Measurements from ENCODE around the gene LETM1.
"Not testable (repeated sequence)": the region's sequence is repeated elsewhere in the genome, so short reads cannot be mapped to it uniquely, and the experiment has no call there.

LETM1 gene

GRCh38 chr4:1852904-1853623 is 2.9 kb downstream of the LETM1 start:
- DNase-seq (ENCODE audit: extremely low read depth in 1 of 2, low read depth in 1 of 2), result no peak

- no peak for DNase-seq (ENCODE audit: extremely low read depth in 1 of 2, low read depth in 1 of 2)
Observed at GRCh38 chr4:1851575-1852410, 4.2 kb downstream of the LETM1 start.

- DNase-seq (ENCODE audit: extremely low read depth in 1 of 2, low read depth in 1 of 2), result no peak
Observed at GRCh38 chr4:1851160-1851559, 4.8 kb downstream of the LETM1 start.

GRCh38 chr4:1850276-1850675 is 5.7 kb downstream of the LETM1 start:
- no peak for DNase-seq (ENCODE audit: extremely low read depth in 1 of 2, low read depth in 1 of 2)

- no peak for DNase-seq (ENCODE audit: extremely low read depth in 1 of 2, low read depth in 1 of 2)
Observed at GRCh38 chr4:1846580-1846979, 9.4 kb downstream of the LETM1 start.

GRCh38 chr4:1844618-1845017 is 11.3 kb downstream of the LETM1 start:
- not testable (repeated sequence) for DNase-seq (ENCODE audit: extremely low read depth in 1 of 2, low read depth in 1 of 2)

GRCh38 chr4:1843852-1844251 is 12.1 kb downstream of the LETM1 start:
- no peak for DNase-seq (ENCODE audit: extremely low read depth in 1 of 2, low read depth in 1 of 2)

- no peak for DNase-seq (ENCODE audit: extremely low read depth in 1 of 2, low read depth in 1 of 2)
Observed at GRCh38 chr4:1842993-1843448, 12.9 kb downstream of the LETM1 start.

GRCh38 chr4:1842339-1842895 is 13.5 kb downstream of the LETM1 start:
- no peak for DNase-seq (ENCODE audit: extremely low read depth in 1 of 2, low read depth in 1 of 2)

- no peak for DNase-seq (ENCODE audit: extremely low read depth in 1 of 2, low read depth in 1 of 2)
Observed at GRCh38 chr4:1841887-1842210, 14.1 kb downstream of the LETM1 start.

GRCh38 chr4:1841201-1841886 is 14.6 kb downstream of the LETM1 start:
- DNase-seq (ENCODE audit: extremely low read depth in 1 of 2, low read depth in 1 of 2), result no peak

GRCh38 chr4:1839282-1839681 is 16.7 kb downstream of the LETM1 start:
- no peak for DNase-seq (ENCODE audit: extremely low read depth in 1 of 2, low read depth in 1 of 2)

- no peak for DNase-seq (ENCODE audit: extremely low read depth in 1 of 2, low read depth in 1 of 2)
Observed at GRCh38 chr4:1837069-1837468, 18.9 kb downstream of the LETM1 start.

- DNase-seq (ENCODE audit: extremely low read depth in 1 of 2, low read depth in 1 of 2), result no peak
Observed at GRCh38 chr4:1836650-1837049, 19.3 kb downstream of the LETM1 start.

GRCh38 chr4:1835836-1836235 is 20.1 kb downstream of the LETM1 start:
- not testable (repeated sequence) for DNase-seq (ENCODE audit: extremely low read depth in 1 of 2, low read depth in 1 of 2)

- DNase-seq (ENCODE audit: extremely low read depth in 1 of 2, low read depth in 1 of 2), result no peak
Observed at GRCh38 chr4:1834047-1834775, 21.7 kb downstream of the LETM1 start.

GRCh38 chr4:1833307-1834046 is 22.5 kb downstream of the LETM1 start:
- DNase-seq (ENCODE audit: extremely low read depth in 1 of 2, low read depth in 1 of 2), result no peak

GRCh38 chr4:1832690-1833089 is 23.3 kb downstream of the LETM1 start:
- DNase-seq (ENCODE audit: extremely low read depth in 1 of 2, low read depth in 1 of 2), result no peak

GRCh38 chr4:1831331-1831730 is 24.6 kb downstream of the LETM1 start:
- DNase-seq (ENCODE audit: extremely low read depth in 1 of 2, low read depth in 1 of 2), result no peak

- DNase-seq (ENCODE audit: extremely low read depth in 1 of 2, low read depth in 1 of 2), result no peak
Observed at GRCh38 chr4:1830642-1831228, 25.2 kb downstream of the LETM1 start.

Data from activated CD8-positive, alpha-beta memory T cell treated with anti-CD3 and anti-CD28 coated beads for 1 hour (primary cell).